IMR-90 (cell line): Measurements from ENCODE around the gene FZD7. TPM values are rescaled to one million over a fixed set of nuclear protein-coding genes. Genes with fewer than 3 reads are reported as not detected.

ENCODE experiments used
- ATAC-seq: fragments of 200-7000 bp; cut with Tn5 transposase; 2 replicates; pipeline ENCODE4 v1.9.1; 2020; ENCODE audit warnings: low read depth, mild to moderate bottlenecking, moderate library complexity
- BruUV-seq: library from RNA; stranded (reverse); fragments of 400-500 nt; replicated peaks from 2 replicates; lab custom pipeline; 2021; lab: Mats Ljungman, UMichigan
- CTCF ChIA-PET: fragments of 300-600 bp; formaldehyde crosslinking; extraction: SDS; loops from one replicate; lab custom pipeline; 2021; ENCODE audit warnings: antibody characterized with exemption; lab: Yijun Ruan, JAX
- POLR2A ChIA-PET: fragments of 300-600 bp; sonication (Branson Sonifier 250); formaldehyde crosslinking; loops from one replicate; lab custom pipeline; 2022; ENCODE audit warnings: antibody characterized with exemption; ENCODE audit not compliant: unreplicated experiment; lab: Charles Lee
- DNase-seq: peaks from one replicate; pipeline ENCODE4 v3.0.0; 2013
- H2AFZ ChIP-seq: replicated peaks from 2 replicates; pipeline ENCODE3; 2013; ENCODE audit warnings: low read length, mild to moderate bottlenecking; ENCODE audit not compliant: poor library complexity
- H2AK5ac ChIP-seq: 2 replicates; pipeline ENCODE4 v1.6.1; 2013; ENCODE audit warnings: low read depth, low read length, inconsistent platforms
- H2AK9ac ChIP-seq: replicated peaks from 2 replicates; pipeline ENCODE3; 2013; ENCODE audit warnings: mild to moderate bottlenecking, low read depth, low read length, moderate library complexity; ENCODE audit not compliant: poor library complexity
- H2BK120ac ChIP-seq: 2 replicates; pipeline ENCODE4 v1.6.1; 2013; ENCODE audit warnings: low read depth, low read length, inconsistent platforms
- H2BK15ac ChIP-seq: 3 replicates; pipeline ENCODE4 v1.6.1; 2013; ENCODE audit warnings: low read depth, low read length, inconsistent platforms
- H2BK20ac ChIP-seq: 2 replicates; pipeline ENCODE4 v1.6.1; 2013; ENCODE audit warnings: low read depth, mild to moderate bottlenecking, inconsistent platforms, low read length, moderate library complexity
- H2BK5ac ChIP-seq: 2 replicates; pipeline ENCODE4 v1.6.1; 2013; ENCODE audit warnings: mild to moderate bottlenecking, low read depth, low read length, inconsistent platforms; ENCODE audit not compliant: poor library complexity, severe bottlenecking
- H3K14ac ChIP-seq: replicated peaks from 2 replicates; pipeline ENCODE4 v1.6.1; 2013; ENCODE audit warnings: low read depth, low read length, inconsistent platforms
- H3K18ac ChIP-seq: 2 replicates; pipeline ENCODE4 v1.6.1; 2013; ENCODE audit warnings: low read depth, low read length, control low read depth
- H3K23ac ChIP-seq: 2 replicates; pipeline ENCODE4 v1.6.1; 2013; ENCODE audit warnings: low read depth, low read length, inconsistent platforms
- H3K27ac ChIP-seq: 2 replicates; pipeline ENCODE4 v1.5.1; 2013; ENCODE audit warnings: mild to moderate bottlenecking, control low read depth, low read length; ENCODE audit not compliant: insufficient read depth
- H3K27me3 ChIP-seq: 2 replicates; pipeline ENCODE4 v1.6.1; 2013; ENCODE audit warnings: low read length; ENCODE audit not compliant: control insufficient read depth, insufficient read depth
- H3K36me3 ChIP-seq: 2 replicates; pipeline ENCODE4 v1.6.1; 2013; ENCODE audit warnings: low read length, mixed read lengths; ENCODE audit not compliant: control insufficient read depth, insufficient read depth
- H3K4ac ChIP-seq: 2 replicates; pipeline ENCODE4 v1.6.1; 2013; ENCODE audit warnings: low read depth, low read length, inconsistent platforms
- H3K4me1 ChIP-seq: 2 replicates; pipeline ENCODE4 v1.6.1; 2013; ENCODE audit warnings: low read length, mixed read lengths; ENCODE audit not compliant: control insufficient read depth, insufficient read depth
- H3K4me2 ChIP-seq: 2 replicates; pipeline ENCODE4 v1.6.1; 2013; ENCODE audit warnings: low read depth, mild to moderate bottlenecking, control low read depth, low read length, moderate library complexity
- H3K4me3 ChIP-seq: 2 replicates; pipeline ENCODE4 v1.5.1; 2013; ENCODE audit warnings: low read depth, mild to moderate bottlenecking, control low read depth, low read length, moderate library complexity; ENCODE audit not compliant: insufficient read depth
- H3K56ac ChIP-seq: 2 replicates; pipeline ENCODE4 v1.6.1; 2013; ENCODE audit warnings: low read length, inconsistent platforms; ENCODE audit not compliant: insufficient read depth; ENCODE audit errors: extremely low read depth
- H3K79me1 ChIP-seq, 2 experiments: 2 replicates each; pipeline ENCODE4 v1.6.1; 2013; ENCODE audit warnings: low read length in 2 of 2, inconsistent platforms in 1 of 2, low read depth in 1 of 2
- H3K9ac ChIP-seq: 2 replicates; pipeline ENCODE4 v1.6.1; 2013; ENCODE audit warnings: low read depth, low read length, control low read depth
- H3K9me1 ChIP-seq: 2 replicates; pipeline ENCODE4 v1.6.1; 2013; ENCODE audit warnings: low read length, inconsistent platforms; ENCODE audit not compliant: insufficient read depth
- H3K9me3 ChIP-seq: 2 replicates; pipeline ENCODE4 v1.6.1; 2013; ENCODE audit warnings: low read length; ENCODE audit not compliant: control insufficient read depth, insufficient read depth
- H4K20me1 ChIP-seq: 2 replicates; pipeline ENCODE4 v1.6.1; 2013; ENCODE audit warnings: low read length, inconsistent platforms; ENCODE audit not compliant: insufficient read depth
- H4K5ac ChIP-seq: 2 replicates; pipeline ENCODE4 v1.6.1; 2013; ENCODE audit warnings: mild to moderate bottlenecking, low read depth, low read length, control low read depth
- H4K8ac ChIP-seq, 2 experiments: 2 replicates each; pipeline ENCODE4 v1.6.1; 2013; ENCODE audit warnings: low read depth in 2 of 2, low read length in 2 of 2, control low read depth in 1 of 2, inconsistent platforms in 1 of 2
- H4K91ac ChIP-seq: 2 replicates; pipeline ENCODE4 v1.6.1; 2013; ENCODE audit warnings: low read depth, low read length, inconsistent platforms; ENCODE audit not compliant: insufficient read depth
- BHLHE40 ChIP-seq: fragments of 150-350 bp; IDR thresholded peaks from 2 replicates; pipeline ENCODE4 v1.6.1; 2016; ENCODE audit warnings: mild to moderate bottlenecking, low read depth, low read length
- CEBPB ChIP-seq: IDR thresholded peaks from 2 replicates; pipeline ENCODE4 v1.6.1; 2012; ENCODE audit warnings: low read depth, low read length, improper control_type of control experiment
- CHD1 ChIP-seq: IDR thresholded peaks from 2 replicates; pipeline ENCODE4 v1.6.1; 2012; ENCODE audit warnings: low read depth, low read length, improper control_type of control experiment
- CTCF ChIP-seq: conservative IDR thresholded peaks from 2 replicates; pipeline ENCODE4 v1.5.1; 2012; ENCODE audit warnings: mild to moderate bottlenecking, low read depth, low read length, improper control_type of control experiment
- ELK1 ChIP-seq: fragments of 150-350 bp; IDR thresholded peaks from 2 replicates; pipeline ENCODE4 v1.6.1; 2016; ENCODE audit warnings: low read depth, mild to moderate bottlenecking, low read length, moderate library complexity, borderline replicate concordance
- FOS ChIP-seq: fragments of 150-350 bp; IDR thresholded peaks from 2 replicates; pipeline ENCODE4 v1.6.1; 2016; ENCODE audit warnings: low read depth, low read length
- MAFK ChIP-seq: IDR thresholded peaks from 2 replicates; pipeline ENCODE4 v1.6.1; 2012; ENCODE audit warnings: low read depth, low read length, improper control_type of control experiment
- MAZ ChIP-seq: IDR thresholded peaks from 2 replicates; pipeline ENCODE4 v1.6.1; 2012; ENCODE audit warnings: low read depth, mild to moderate bottlenecking, low read length, improper control_type of control experiment, moderate library complexity, borderline replicate concordance
- MXI1 ChIP-seq: IDR thresholded peaks from 2 replicates; pipeline ENCODE4 v1.6.1; 2012; ENCODE audit warnings: low read depth, mild to moderate bottlenecking, low read length, moderate library complexity, borderline replicate concordance
- NFE2L2 ChIP-seq: fragments of 150-350 bp; IDR thresholded peaks from 2 replicates; pipeline ENCODE4 v1.6.1; 2016; ENCODE audit warnings: low read depth, mild to moderate bottlenecking, low read length
- POLR2A ChIP-seq: IDR thresholded peaks from 2 replicates; pipeline ENCODE4 v1.6.1; 2012; ENCODE audit warnings: mild to moderate bottlenecking, low read depth, low read length
- RAD21 ChIP-seq: IDR thresholded peaks from 2 replicates; pipeline ENCODE4 v1.6.1; 2012; ENCODE audit warnings: low read length, improper control_type of control experiment
- RCOR1 ChIP-seq: IDR thresholded peaks from 2 replicates; pipeline ENCODE4 v1.6.1; 2012; ENCODE audit warnings: mild to moderate bottlenecking, low read length, improper control_type of control experiment; ENCODE audit not compliant: insufficient replicate concordance
- RFX5 ChIP-seq: IDR thresholded peaks from 2 replicates; pipeline ENCODE4 v1.8.0; 2012; ENCODE audit warnings: low read depth, mild to moderate bottlenecking, low read length, moderate library complexity
- SMC3 ChIP-seq: fragments of 150-350 bp; IDR thresholded peaks from 2 replicates; pipeline ENCODE4 v1.6.1; 2016; ENCODE audit warnings: low read depth, mild to moderate bottlenecking, antibody characterized with exemption, low read length, moderate library complexity
- WGBS, 2 experiments: methylation state at CpG; one replicate each; pipeline versions ENCODE4 v1.1.5 to v1.1.7; 2013; ENCODE audit warnings: missing lambda C conversion rate in 2 of 2; ENCODE audit not compliant: insufficient read length in 1 of 2; ENCODE audit errors: extremely low coverage in 2 of 2; 5-methylcytosine and 5-hydroxymethylcytosine counted together
- dilution Hi-C: fragments of 300-500 bp; cut with HindIII; formaldehyde crosslinking; loops from one replicate; pipeline ENCODE4 v1.14.3; 2018; ENCODE audit warnings: low sequenced_read_pairs; ENCODE audit not compliant: unreplicated experiment
- in situ Hi-C: fragments of 300-500 bp; cut with MboI; formaldehyde crosslinking; loops from 3 replicates; pipeline ENCODE4 v1.14.3; 2019; ENCODE audit warnings: low sequenced_read_pairs, inconsistent platforms, mixed read lengths
- intact Hi-C: fragments of 100-400 bp; cut with micrococcal nuclease; formaldehyde crosslinking; loops from 2 replicates; pipeline ENCODE4 v1.10.0; 2022
- polyA plus RNA-seq, 3 experiments: library from polyadenylated mRNA; depleted of rRNA; stranded (reverse); fragments of >200 nt; gene quantifications; 2 replicates each; pipeline ENCODE4 v1.2.3, GENCODE V29; 2012; ENCODE audit warnings: low replicate concordance in 1 of 3
- total RNA-seq: library from RNA; depleted of rRNA; stranded (reverse); fragments of >200 nt; gene quantifications from 2 replicates; pipeline ENCODE4 v1.2.3, GENCODE V29; 2012
- TF ChIP-seq, protein P1 (sequence below): fragments of 150-350 bp; IDR thresholded peaks from 2 replicates; pipeline ENCODE4 v1.6.1; 2017; ENCODE audit warnings: mild to moderate bottlenecking, antibody characterized with exemption, low read length, low read depth

Gene FZD7
- total and polyA plus RNA-seq, 2 of the 4 experiments (the other 2 are of a cell fraction): 62.4 to 90.9 TPM

DNA sequence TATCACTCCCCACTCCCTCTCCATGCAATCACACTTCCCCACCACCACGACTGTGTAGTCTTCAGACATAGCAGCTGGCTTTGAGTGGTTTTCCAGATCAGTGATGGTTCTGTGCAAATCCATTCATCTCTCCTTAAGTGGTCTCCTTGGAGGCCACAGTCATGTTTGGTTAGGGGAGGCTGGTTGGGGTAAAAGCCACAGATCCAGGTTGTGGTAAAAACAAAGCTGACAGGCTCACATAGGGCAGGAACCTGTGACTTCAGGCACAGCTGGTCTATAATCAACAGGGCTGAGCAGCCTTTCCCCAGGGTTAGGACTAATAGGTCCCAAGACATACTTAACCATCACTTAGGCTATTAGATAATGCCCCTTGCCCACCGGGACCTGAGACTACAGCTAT, 46.2 kb upstream of the FZD7 start:
- no peak overlapping the region for H3K56ac ChIP-seq
- H3K23ac ChIP-seq: no peak overlapping the region
- no peaks in the 10 kb centered on the region for H3K27me3 ChIP-seq
- H3K79me1 ChIP-seq: no peaks in the 10 kb centered on the region
- TF ChIP-seq NFE2L2 (no peak), RAD21 (no peak), POLR2A (no peak), CHD1 (no peak), BHLHE40 (no peak), RFX5 (no peak), SMC3 (no peak), RCOR1 (no peak), CTCF (no peak), FOS (no peak), MAFK (no peak), ELK1 (no peak), MXI1 (no peak), MAZ (no peak), CEBPB (no peak)
- TF ChIP-seq, protein P1, sequence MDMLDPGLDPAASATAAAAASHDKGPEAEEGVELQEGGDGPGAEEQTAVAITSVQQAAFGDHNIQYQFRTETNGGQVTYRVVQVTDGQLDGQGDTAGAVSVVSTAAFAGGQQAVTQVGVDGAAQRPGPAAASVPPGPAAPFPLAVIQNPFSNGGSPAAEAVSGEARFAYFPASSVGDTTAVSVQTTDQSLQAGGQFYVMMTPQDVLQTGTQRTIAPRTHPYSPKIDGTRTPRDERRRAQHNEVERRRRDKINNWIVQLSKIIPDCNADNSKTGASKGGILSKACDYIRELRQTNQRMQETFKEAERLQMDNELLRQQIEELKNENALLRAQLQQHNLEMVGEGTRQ: no peak
- no peak overlapping the region for H3K18ac ChIP-seq
- no TSS peak for BruUV-seq
- H2BK15ac ChIP-seq: no peak overlapping the region
- no peak overlapping the region for H2AFZ ChIP-seq
- no peak overlapping the region for H3K4me3 ChIP-seq
- in situ Hi-C loops (no loop called here), dilution Hi-C loops (no loop called here), intact Hi-C loops (no loop called here)
- H2AK5ac ChIP-seq: peak overlapping the region; percentile 35; the same call in 1 of the 2 replicates
- DNase-seq (no peak), ATAC-seq (no peak)
- no peak overlapping the region for H3K9ac ChIP-seq
- WGBS, 2 experiments: no CpG with 5 or more reads among the region's 2 CpGs
- H3K4me1 ChIP-seq: no peaks in the 10 kb centered on the region; the same call in none of the 2 replicates
- no peaks in the 10 kb centered on the region for H3K36me3 ChIP-seq
- 0 out of 2 replicates have a peak overlapping the region, but pooled peaks have one; percentile 36 for H3K14ac ChIP-seq
- no peaks in the 10 kb centered on the region for H3K9me3 ChIP-seq
- no peak overlapping the region for H3K4me2 ChIP-seq
- H2BK120ac ChIP-seq: no peak overlapping the region
- CTCF ChIA-PET: interaction anchor here (1.7 kb wide), 1 partner anchor 14 kb away, joined by 3 read pairs; no protein-coding TSS in a partner anchor
- no peak overlapping the region for H2BK5ac ChIP-seq
- H2AK9ac ChIP-seq: no peak overlapping the region
- no peak overlapping the region for H4K91ac ChIP-seq
- no peak overlapping the region for H4K8ac ChIP-seq
- H2BK20ac ChIP-seq: no peak overlapping the region
- POLR2A ChIA-PET: no interaction called here
- H4K20me1 ChIP-seq: no peaks in the 10 kb centered on the region
- H3K27ac ChIP-seq: no peak overlapping the region
- no peak overlapping the region for H4K5ac ChIP-seq
- H3K9me1 ChIP-seq: no peaks in the 10 kb centered on the region
- no peak overlapping the region for H3K4ac ChIP-seq
